Superior temporal gyrus (tissue), 1 donor: ENCODE results near the gene BANP.
"Not testable (repeated sequence)": the region's sequence is repeated elsewhere in the genome, so short reads cannot be mapped to it uniquely, and the experiment has no call there.

Experiments used
- DNase-seq: peaks from one replicate; pipeline ENCODE4 v3.0.0-alpha.2; 2016; ENCODE audit errors: extremely low spot score

The BANP gene

GRCh38 chr16:87966064-87966645 lies 14.9 kb downstream of the BANP start:
- no peak for DNase-seq

GRCh38 chr16:87966685-87967185 lies 15.5 kb downstream of the BANP start:
- no peak for DNase-seq

GRCh38 chr16:87968541-87968940 lies 17.3 kb downstream of the BANP start:
- no peak for DNase-seq

GRCh38 chr16:87970186-87970585 lies 19.0 kb downstream of the BANP start:
- no peak for DNase-seq

- no peak for DNase-seq
These were observed 20.7 kb downstream of the BANP start for GRCh38 chr16:87971933-87972332.

GRCh38 chr16:87973717-87974116 lies 22.5 kb downstream of the BANP start:
- no peak for DNase-seq

GRCh38 chr16:87974178-87974577 lies 22.9 kb downstream of the BANP start:
- no peak for DNase-seq

GRCh38 chr16:87976665-87977064 lies 25.4 kb downstream of the BANP start:
- DNase-seq = no peak

GRCh38 chr16:87978127-87978526 lies 26.9 kb downstream of the BANP start:
- no peak for DNase-seq

GRCh38 chr16:87979352-87979751 lies 28.1 kb downstream of the BANP start:
- DNase-seq = no peak

GRCh38 chr16:87979911-87980630 lies 28.8 kb downstream of the BANP start:
- not testable (repeated sequence) for DNase-seq

GRCh38 chr16:87981376-87981775 lies 30.1 kb downstream of the BANP start:
- DNase-seq = not testable (repeated sequence)

GRCh38 chr16:87982581-87983041 lies 31.4 kb downstream of the BANP start:
- DNase-seq = no peak

- DNase-seq = not testable (repeated sequence)
These were observed 32.0 kb downstream of the BANP start for GRCh38 chr16:87983072-87983736.

- DNase-seq = not testable (repeated sequence)
These were observed 32.5 kb downstream of the BANP start for GRCh38 chr16:87983737-87984097.

- not testable (repeated sequence) for DNase-seq
These were observed 32.9 kb downstream of the BANP start for GRCh38 chr16:87984180-87984579.

GRCh38 chr16:87984632-87985267 lies 33.5 kb downstream of the BANP start:
- no peak for DNase-seq

- not testable (repeated sequence) for DNase-seq
These were observed 34.3 kb downstream of the BANP start for GRCh38 chr16:87985493-87985892.

- DNase-seq = not testable (repeated sequence)
These were observed 35.2 kb downstream of the BANP start for GRCh38 chr16:87986361-87986849.

- DNase-seq = not testable (repeated sequence)
These were observed 37.4 kb downstream of the BANP start for GRCh38 chr16:87988596-87988995.

- not testable (repeated sequence) for DNase-seq
These were observed 39.0 kb downstream of the BANP start for GRCh38 chr16:87990254-87990653.

GRCh38 chr16:87992142-87992541 lies 40.9 kb downstream of the BANP start:
- not testable (repeated sequence) for DNase-seq
